HFFc6 (cell line): ENCODE results near the gene SLC49A3. TPM values are rescaled to one million over a fixed set of nuclear protein-coding genes. Genes with fewer than 3 reads are reported as not detected.

Source experiments
- DNase-seq: peaks from one replicate; pipeline ENCODE4 v3.0.0-alpha.2; 2018
- H3K27ac Mint-ChIP-seq: 2 replicates; pipeline ENCODE4 v1.8.0; 2020; ENCODE audit warnings: mild to moderate bottlenecking, mixed read lengths
- H3K27me3 Mint-ChIP-seq: 2 replicates; pipeline ENCODE4 v1.8.0; 2021; ENCODE audit warnings: mild to moderate bottlenecking, moderate library complexity, mixed read lengths; ENCODE audit not compliant: insufficient read depth
- H3K36me3 Mint-ChIP-seq: 2 replicates; pipeline ENCODE4 v1.8.0; 2021; ENCODE audit warnings: low read depth, mixed read lengths
- H3K4me1 Mint-ChIP-seq: 2 replicates; pipeline ENCODE4 v1.8.0; 2020; ENCODE audit warnings: low read depth, mixed read lengths
- H3K4me3 Mint-ChIP-seq: 2 replicates; pipeline ENCODE4 v1.8.0; 2020; ENCODE audit warnings: mild to moderate bottlenecking, moderate library complexity, mixed read lengths
- H3K9me3 Mint-ChIP-seq: 2 replicates; pipeline ENCODE4 v1.8.0; 2020; ENCODE audit warnings: mild to moderate bottlenecking, mixed read lengths
- CTCF ChIP-seq: fragments of 200-600 bp; sonication (generic); IDR thresholded peaks from 2 replicates; pipeline ENCODE4 v1.5.0; 2021; ENCODE audit warnings: antibody characterized with exemption, mild to moderate bottlenecking
- total RNA-seq, 6 experiments: library from RNA; stranded (reverse); fragmentation: NEBNext Ultra II Directional; extraction: Animal tissue kit (Norgen Biotek cat#: 25700); gene quantifications; 2 replicates in 1 of 6; 3 replicates in 5 of 6; pipeline ENCODE4 v1.2.3, GENCODE V29; 2021

The SLC49A3 gene
- total RNA-seq, 6 experiments from 2014 or later: 0.13 to 0.62 (median 0.21) TPM; not detected in 1

- H3K27me3 Mint-ChIP-seq: no peaks in the 10 kb centered on the region; the same call in none of the 2 replicates
- peaks cover 53% of the 10 kb centered on the region for H3K9me3 Mint-ChIP-seq
- no peak for TF ChIP-seq CTCF
- H3K4me3 Mint-ChIP-seq: no peak overlapping the region
- peaks cover 17% of the 10 kb centered on the region for H3K36me3 Mint-ChIP-seq
- no peak overlapping the region for H3K27ac Mint-ChIP-seq
- H3K4me1 Mint-ChIP-seq: no peaks in the 10 kb centered on the region
- DNase-seq: no peak
These were observed 32.3 kb downstream of the SLC49A3 start for GRCh38 chr4:656436-657337.

GRCh38 chr4:655464-656151 is 33.3 kb downstream of the SLC49A3 start:
- TF ChIP-seq CTCF: no peak
- no peak for DNase-seq
- Mint-ChIP-seq H3K4me1 (no peaks in the 10 kb centered on the region), H3K27ac (no peak overlapping the region), H3K4me3 (no peak overlapping the region), H3K9me3 (peaks cover 53% of the 10 kb centered on the region), H3K27me3 (no peaks in the 10 kb centered on the region; the same call in none of the 2 replicates), H3K36me3 (peaks cover 17% of the 10 kb centered on the region)

GRCh38 chr4:654871-655463 is 34.0 kb downstream of the SLC49A3 start:
- Mint-ChIP-seq H3K4me1 (no peaks in the 10 kb centered on the region), H3K4me3 (no peak overlapping the region), H3K36me3 (peaks cover 15% of the 10 kb centered on the region), H3K27ac (no peak overlapping the region), H3K9me3 (peaks cover 51% of the 10 kb centered on the region), H3K27me3 (no peaks in the 10 kb centered on the region; the same call in none of the 2 replicates)
- no peak for TF ChIP-seq CTCF
- DNase-seq: no peak

- Mint-ChIP-seq H3K9me3 (peaks cover 46% of the 10 kb centered on the region), H3K4me3 (no peak overlapping the region), H3K36me3 (peaks cover 12% of the 10 kb centered on the region), H3K27me3 (no peaks in the 10 kb centered on the region; the same call in none of the 2 replicates), H3K27ac (no peak overlapping the region), H3K4me1 (no peaks in the 10 kb centered on the region)
- DNase-seq: no peak
- no peak for TF ChIP-seq CTCF
These were observed 34.5 kb downstream of the SLC49A3 start for GRCh38 chr4:654503-654845.

- TF ChIP-seq CTCF: no peak
- no peak for DNase-seq
- Mint-ChIP-seq H3K9me3 (peaks cover 44% of the 10 kb centered on the region), H3K4me1 (no peaks in the 10 kb centered on the region), H3K27ac (no peak overlapping the region), H3K27me3 (no peaks in the 10 kb centered on the region; the same call in none of the 2 replicates), H3K4me3 (no peak overlapping the region), H3K36me3 (peaks cover 7% of the 10 kb centered on the region; the same call in 1 of the 2 replicates)
These were observed 35.0 kb downstream of the SLC49A3 start for GRCh38 chr4:653831-654502.
